SK-N-SH treated with all-trans-retinoic acid at 6 μM for 48 hours (cell line): ENCODE results near the gene RNASEH2B.

Experiments used
- ATAC-seq: fragments of 200-7000 bp; cut with Tn5 transposase; 3 replicates; pipeline ENCODE4 v1.9.1; 2020; ENCODE audit warnings: mild to moderate bottlenecking, moderate library complexity
- ARNTL ChIP-seq: fragments of 450-650 bp; formaldehyde crosslinking; IDR thresholded peaks from 2 replicates; pipeline ENCODE4 v1.5.0; 2020; ENCODE audit warnings: low read depth, mild to moderate bottlenecking, moderate library complexity, borderline replicate concordance
- BACH2 ChIP-seq: fragments of 250-450 bp; sonication (Bioruptor Pico); IDR thresholded peaks from 2 replicates; pipeline ENCODE4 v1.9.0; 2021; ENCODE audit warnings: mild to moderate bottlenecking, borderline replicate concordance
- CSDC2 ChIP-seq: fragments of 250-450 bp; sonication (Bioruptor Pico); IDR thresholded peaks from 2 replicates; pipeline ENCODE4 v1.5.0; 2020; ENCODE audit warnings: mild to moderate bottlenecking, moderate library complexity
- ESRRG ChIP-seq: fragments of 250-450 bp; sonication (Bioruptor Pico); IDR thresholded peaks from 2 replicates; pipeline ENCODE4 v1.6.1; 2021; ENCODE audit warnings: mild to moderate bottlenecking
- GLIS3 ChIP-seq: fragments of 250-450 bp; sonication (Bioruptor Pico); IDR thresholded peaks from 2 replicates; pipeline ENCODE4 v1.5.0; 2020; ENCODE audit warnings: mild to moderate bottlenecking, moderate library complexity
- ISL1 ChIP-seq: fragments of 250-450 bp; sonication (Bioruptor Pico); IDR thresholded peaks from 2 replicates; pipeline ENCODE4 v2.1.2; 2022; ENCODE audit warnings: mild to moderate bottlenecking, moderate library complexity
- OSR1 ChIP-seq: fragments of 250-450 bp; sonication (Bioruptor Pico); IDR thresholded peaks from 2 replicates; pipeline ENCODE4 v1.8.0; 2022; ENCODE audit warnings: moderate library complexity, mild to moderate bottlenecking, inconsistent platforms
- PPARA ChIP-seq: fragments of 250-450 bp; sonication (Bioruptor Pico); IDR thresholded peaks from 2 replicates; pipeline ENCODE4 v1.5.0; 2020; ENCODE audit warnings: mild to moderate bottlenecking, borderline replicate concordance
- RARB ChIP-seq: fragments of 250-450 bp; sonication (Bioruptor Pico); IDR thresholded peaks from 2 replicates; pipeline ENCODE4 v1.8.0; 2021; ENCODE audit warnings: mild to moderate bottlenecking, moderate library complexity
- SNAI2 ChIP-seq: fragments of 250-450 bp; sonication (Bioruptor Pico); IDR thresholded peaks from 2 replicates; pipeline ENCODE4 v1.5.0; 2020; ENCODE audit warnings: mild to moderate bottlenecking, moderate library complexity
- TCF4 ChIP-seq: fragments of 250-450 bp; sonication (Bioruptor Pico); IDR thresholded peaks from 2 replicates; pipeline ENCODE4 v1.8.0; 2021; ENCODE audit warnings: mild to moderate bottlenecking, moderate library complexity, borderline replicate concordance
- TOX ChIP-seq: fragments of 250-450 bp; sonication (Bioruptor Pico); IDR thresholded peaks from 2 replicates; pipeline ENCODE4 v1.8.0; 2021; ENCODE audit warnings: mild to moderate bottlenecking, moderate library complexity, borderline replicate concordance
- ZC3H10 ChIP-seq: fragments of 250-450 bp; sonication (Bioruptor Pico); IDR thresholded peaks from 2 replicates; pipeline ENCODE4 v1.5.1; 2021; ENCODE audit warnings: mild to moderate bottlenecking, moderate library complexity
- ZFP3 ChIP-seq: fragments of 250-450 bp; sonication (Bioruptor Pico); IDR thresholded peaks from 2 replicates; pipeline ENCODE4 v1.5.0; 2020; ENCODE audit warnings: mild to moderate bottlenecking, moderate library complexity
- ZFP30 ChIP-seq: fragments of 450-650 bp; formaldehyde crosslinking; IDR thresholded peaks from 2 replicates; pipeline ENCODE4 v1.5.0; 2022; ENCODE audit warnings: mild to moderate bottlenecking, moderate library complexity
- ZNF565 ChIP-seq: fragments of 450-650 bp; formaldehyde crosslinking; conservative IDR thresholded peaks from 2 replicates; pipeline ENCODE4 v1.5.0; 2020; ENCODE audit warnings: low read depth, mild to moderate bottlenecking, moderate library complexity
- ZNF8 ChIP-seq: fragments of 450-650 bp; formaldehyde crosslinking; IDR thresholded peaks from 2 replicates; pipeline ENCODE4 v1.5.0; 2020; ENCODE audit warnings: mild to moderate bottlenecking, moderate library complexity
- TF ChIP-seq, protein P1 (sequence below): fragments of 250-450 bp; sonication (Bioruptor Pico); IDR thresholded peaks from 2 replicates; pipeline ENCODE4 v1.5.0; 2020; ENCODE audit warnings: mild to moderate bottlenecking, moderate library complexity
- TF ChIP-seq, protein P2 (sequence below): fragments of 250-450 bp; sonication (Bioruptor Pico); IDR thresholded peaks from 2 replicates; pipeline ENCODE4 v1.5.1; 2020; ENCODE audit warnings: low read depth, mild to moderate bottlenecking, moderate library complexity
- TF ChIP-seq, protein P3 (sequence below): fragments of 250-450 bp; sonication (Bioruptor Pico); IDR thresholded peaks from 2 replicates; pipeline ENCODE4 v1.8.0; 2021; ENCODE audit warnings: low read depth, mild to moderate bottlenecking, moderate library complexity, borderline replicate concordance
- TF ChIP-seq, protein P4 (sequence below): fragments of 250-450 bp; sonication (Bioruptor Pico); IDR thresholded peaks from 2 replicates; pipeline ENCODE4 v1.8.0; 2020; ENCODE audit warnings: mild to moderate bottlenecking, moderate library complexity, borderline replicate concordance
- TF ChIP-seq, protein P5 (sequence below): fragments of 250-450 bp; sonication (Bioruptor Pico); IDR thresholded peaks from 2 replicates; pipeline ENCODE4 v1.5.1; 2021; ENCODE audit warnings: mild to moderate bottlenecking, moderate library complexity

Gene RNASEH2B

DNA sequence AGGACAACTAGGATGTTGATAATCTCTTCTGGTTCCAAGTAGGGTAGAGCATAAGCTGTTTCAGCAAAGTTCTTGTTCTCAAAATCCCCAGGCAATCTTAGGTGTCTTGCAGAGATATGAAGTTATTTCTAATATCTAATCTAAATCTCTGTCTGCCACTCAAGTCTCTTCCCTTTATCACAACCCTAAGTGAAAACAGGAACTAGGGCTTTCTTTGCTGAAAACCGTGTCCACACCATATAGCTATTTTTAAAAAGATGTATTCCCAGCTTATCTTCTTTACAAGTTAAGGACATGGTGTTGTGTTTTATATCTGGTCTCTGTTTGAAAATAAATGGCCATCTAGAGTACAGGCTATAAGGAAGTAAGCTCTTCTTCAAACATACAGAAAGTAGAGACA, 11.3 kb upstream of the RNASEH2B start:
- no peak for ATAC-seq
- no peak for TF ChIP-seq TCF4
- TF ChIP-seq ARNTL (CRISPR knock-in tag) = no peak
- TF ChIP-seq, protein P1, sequence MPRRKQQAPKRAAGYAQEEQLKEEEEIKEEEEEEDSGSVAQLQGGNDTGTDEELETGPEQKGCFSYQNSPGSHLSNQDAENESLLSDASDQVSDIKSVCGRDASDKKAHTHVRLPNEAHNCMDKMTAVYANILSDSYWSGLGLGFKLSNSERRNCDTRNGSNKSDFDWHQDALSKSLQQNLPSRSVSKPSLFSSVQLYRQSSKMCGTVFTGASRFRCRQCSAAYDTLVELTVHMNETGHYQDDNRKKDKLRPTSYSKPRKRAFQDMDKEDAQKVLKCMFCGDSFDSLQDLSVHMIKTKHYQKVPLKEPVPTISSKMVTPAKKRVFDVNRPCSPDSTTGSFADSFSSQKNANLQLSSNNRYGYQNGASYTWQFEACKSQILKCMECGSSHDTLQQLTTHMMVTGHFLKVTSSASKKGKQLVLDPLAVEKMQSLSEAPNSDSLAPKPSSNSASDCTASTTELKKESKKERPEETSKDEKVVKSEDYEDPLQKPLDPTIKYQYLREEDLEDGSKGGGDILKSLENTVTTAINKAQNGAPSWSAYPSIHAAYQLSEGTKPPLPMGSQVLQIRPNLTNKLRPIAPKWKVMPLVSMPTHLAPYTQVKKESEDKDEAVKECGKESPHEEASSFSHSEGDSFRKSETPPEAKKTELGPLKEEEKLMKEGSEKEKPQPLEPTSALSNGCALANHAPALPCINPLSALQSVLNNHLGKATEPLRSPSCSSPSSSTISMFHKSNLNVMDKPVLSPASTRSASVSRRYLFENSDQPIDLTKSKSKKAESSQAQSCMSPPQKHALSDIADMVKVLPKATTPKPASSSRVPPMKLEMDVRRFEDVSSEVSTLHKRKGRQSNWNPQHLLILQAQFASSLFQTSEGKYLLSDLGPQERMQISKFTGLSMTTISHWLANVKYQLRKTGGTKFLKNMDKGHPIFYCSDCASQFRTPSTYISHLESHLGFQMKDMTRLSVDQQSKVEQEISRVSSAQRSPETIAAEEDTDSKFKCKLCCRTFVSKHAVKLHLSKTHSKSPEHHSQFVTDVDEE (CRISPR knock-in tag) = no peak
- no peak for TF ChIP-seq TOX (CRISPR knock-in tag)
- no peak for TF ChIP-seq ZFP30 (CRISPR knock-in tag)
- no peak for TF ChIP-seq ZNF565 (CRISPR knock-in tag)

DNA sequence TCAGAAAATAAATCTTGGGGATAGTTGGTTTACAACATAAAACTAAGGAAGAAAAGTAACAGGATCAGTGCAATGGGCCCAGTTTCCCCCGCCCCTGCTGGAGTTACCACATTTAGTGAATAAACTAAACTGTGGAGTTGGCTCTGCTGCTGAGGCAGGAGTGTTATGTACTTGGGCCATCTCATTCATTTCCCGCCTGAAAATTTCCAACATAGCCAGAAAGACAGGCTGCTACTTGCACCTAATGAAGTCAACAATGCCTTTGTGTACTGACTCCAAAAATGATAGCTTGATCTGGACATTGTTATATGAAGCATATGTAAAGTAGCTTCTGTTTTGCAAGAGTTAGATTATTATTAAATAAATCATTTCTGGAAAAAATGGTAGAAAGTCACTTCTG, 7.9 kb upstream of the RNASEH2B start:
- no peak for ATAC-seq
- TF ChIP-seq OSR1 (CRISPR knock-in tag) = no peak
- TF ChIP-seq, protein P1 (CRISPR knock-in tag) = no peak
- no peak for TF ChIP-seq PPARA (CRISPR knock-in tag)
- no peak for TF ChIP-seq RARB (CRISPR knock-in tag)
- TF ChIP-seq TOX (CRISPR knock-in tag) = no peak
- no peak for TF ChIP-seq ISL1 (CRISPR knock-in tag)
- no peak for TF ChIP-seq ESRRG (CRISPR knock-in tag)
- no peak for TF ChIP-seq ZFP30 (CRISPR knock-in tag)
- no peak for TF ChIP-seq ZC3H10 (CRISPR knock-in tag)
- TF ChIP-seq, protein P2, sequence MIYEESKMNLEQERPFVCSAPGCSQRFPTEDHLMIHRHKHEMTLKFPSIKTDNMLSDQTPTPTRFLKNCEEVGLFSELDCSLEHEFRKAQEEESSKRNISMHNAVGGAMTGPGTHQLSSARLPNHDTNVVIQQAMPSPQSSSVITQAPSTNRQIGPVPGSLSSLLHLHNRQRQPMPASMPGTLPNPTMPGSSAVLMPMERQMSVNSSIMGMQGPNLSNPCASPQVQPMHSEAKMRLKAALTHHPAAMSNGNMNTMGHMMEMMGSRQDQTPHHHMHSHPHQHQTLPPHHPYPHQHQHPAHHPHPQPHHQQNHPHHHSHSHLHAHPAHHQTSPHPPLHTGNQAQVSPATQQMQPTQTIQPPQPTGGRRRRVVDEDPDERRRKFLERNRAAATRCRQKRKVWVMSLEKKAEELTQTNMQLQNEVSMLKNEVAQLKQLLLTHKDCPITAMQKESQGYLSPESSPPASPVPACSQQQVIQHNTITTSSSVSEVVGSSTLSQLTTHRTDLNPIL (CRISPR knock-in tag) = no peak
- no peak for TF ChIP-seq CSDC2 (CRISPR knock-in tag)
- TF ChIP-seq, protein P3, sequence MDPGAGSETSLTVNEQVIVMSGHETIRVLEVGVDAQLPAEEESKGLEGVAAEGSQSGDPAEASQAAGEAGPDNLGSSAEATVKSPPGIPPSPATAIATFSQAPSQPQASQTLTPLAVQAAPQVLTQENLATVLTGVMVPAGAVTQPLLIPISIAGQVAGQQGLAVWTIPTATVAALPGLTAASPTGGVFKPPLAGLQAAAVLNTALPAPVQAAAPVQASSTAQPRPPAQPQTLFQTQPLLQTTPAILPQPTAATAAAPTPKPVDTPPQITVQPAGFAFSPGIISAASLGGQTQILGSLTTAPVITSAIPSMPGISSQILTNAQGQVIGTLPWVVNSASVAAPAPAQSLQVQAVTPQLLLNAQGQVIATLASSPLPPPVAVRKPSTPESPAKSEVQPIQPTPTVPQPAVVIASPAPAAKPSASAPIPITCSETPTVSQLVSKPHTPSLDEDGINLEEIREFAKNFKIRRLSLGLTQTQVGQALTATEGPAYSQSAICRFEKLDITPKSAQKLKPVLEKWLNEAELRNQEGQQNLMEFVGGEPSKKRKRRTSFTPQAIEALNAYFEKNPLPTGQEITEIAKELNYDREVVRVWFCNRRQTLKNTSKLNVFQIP (CRISPR knock-in tag) = no peak
- no peak for TF ChIP-seq BACH2 (CRISPR knock-in tag)
- no peak for TF ChIP-seq GLIS3 (CRISPR knock-in tag)
- TF ChIP-seq ZNF8 (CRISPR knock-in tag) = no peak
- TF ChIP-seq, protein P4, sequence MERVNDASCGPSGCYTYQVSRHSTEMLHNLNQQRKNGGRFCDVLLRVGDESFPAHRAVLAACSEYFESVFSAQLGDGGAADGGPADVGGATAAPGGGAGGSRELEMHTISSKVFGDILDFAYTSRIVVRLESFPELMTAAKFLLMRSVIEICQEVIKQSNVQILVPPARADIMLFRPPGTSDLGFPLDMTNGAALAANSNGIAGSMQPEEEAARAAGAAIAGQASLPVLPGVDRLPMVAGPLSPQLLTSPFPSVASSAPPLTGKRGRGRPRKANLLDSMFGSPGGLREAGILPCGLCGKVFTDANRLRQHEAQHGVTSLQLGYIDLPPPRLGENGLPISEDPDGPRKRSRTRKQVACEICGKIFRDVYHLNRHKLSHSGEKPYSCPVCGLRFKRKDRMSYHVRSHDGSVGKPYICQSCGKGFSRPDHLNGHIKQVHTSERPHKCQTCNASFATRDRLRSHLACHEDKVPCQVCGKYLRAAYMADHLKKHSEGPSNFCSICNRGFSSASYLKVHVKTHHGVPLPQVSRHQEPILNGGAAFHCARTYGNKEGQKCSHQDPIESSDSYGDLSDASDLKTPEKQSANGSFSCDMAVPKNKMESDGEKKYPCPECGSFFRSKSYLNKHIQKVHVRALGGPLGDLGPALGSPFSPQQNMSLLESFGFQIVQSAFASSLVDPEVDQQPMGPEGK (CRISPR knock-in tag) = no peak
- TF ChIP-seq ZFP3 (CRISPR knock-in tag) = no peak
- TF ChIP-seq SNAI2 = no peak

DNA sequence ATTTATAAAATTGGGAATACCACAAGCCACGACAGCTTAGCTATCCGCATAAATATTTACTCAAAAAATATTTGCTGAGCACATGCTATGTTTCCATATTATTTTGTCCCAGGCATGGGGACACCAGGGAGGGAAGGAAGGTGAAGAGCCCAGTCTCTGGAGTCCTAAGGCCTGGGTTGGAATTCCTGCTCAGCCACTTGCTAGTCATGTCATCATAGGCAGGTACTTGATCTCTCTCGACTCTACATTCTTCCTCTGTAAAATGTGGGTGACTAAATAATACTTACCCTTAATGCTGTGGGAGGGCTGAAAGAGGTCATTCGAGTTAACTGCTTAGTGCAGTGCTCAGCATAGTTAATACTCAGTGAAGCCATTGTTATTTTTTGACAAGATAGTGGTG, 4.3 kb upstream of the RNASEH2B start:
- no peak for ATAC-seq
- TF ChIP-seq, protein P5, sequence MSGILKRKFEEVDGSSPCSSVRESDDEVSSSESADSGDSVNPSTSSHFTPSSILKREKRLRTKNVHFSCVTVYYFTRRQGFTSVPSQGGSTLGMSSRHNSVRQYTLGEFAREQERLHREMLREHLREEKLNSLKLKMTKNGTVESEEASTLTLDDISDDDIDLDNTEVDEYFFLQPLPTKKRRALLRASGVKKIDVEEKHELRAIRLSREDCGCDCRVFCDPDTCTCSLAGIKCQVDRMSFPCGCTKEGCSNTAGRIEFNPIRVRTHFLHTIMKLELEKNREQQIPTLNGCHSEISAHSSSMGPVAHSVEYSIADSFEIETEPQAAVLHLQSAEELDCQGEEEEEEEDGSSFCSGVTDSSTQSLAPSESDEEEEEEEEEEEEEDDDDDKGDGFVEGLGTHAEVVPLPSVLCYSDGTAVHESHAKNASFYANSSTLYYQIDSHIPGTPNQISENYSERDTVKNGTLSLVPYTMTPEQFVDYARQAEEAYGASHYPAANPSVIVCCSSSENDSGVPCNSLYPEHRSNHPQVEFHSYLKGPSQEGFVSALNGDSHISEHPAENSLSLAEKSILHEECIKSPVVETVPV (CRISPR knock-in tag) = no peak
- TF ChIP-seq, protein P1 (CRISPR knock-in tag) = no peak
- TF ChIP-seq, protein P3 (CRISPR knock-in tag) = no peak
- TF ChIP-seq RARB (CRISPR knock-in tag) (no peak), ISL1 (CRISPR knock-in tag) (no peak), BACH2 (CRISPR knock-in tag) (no peak)
